ENCODE results near the gene GCSAM.

DNA sequence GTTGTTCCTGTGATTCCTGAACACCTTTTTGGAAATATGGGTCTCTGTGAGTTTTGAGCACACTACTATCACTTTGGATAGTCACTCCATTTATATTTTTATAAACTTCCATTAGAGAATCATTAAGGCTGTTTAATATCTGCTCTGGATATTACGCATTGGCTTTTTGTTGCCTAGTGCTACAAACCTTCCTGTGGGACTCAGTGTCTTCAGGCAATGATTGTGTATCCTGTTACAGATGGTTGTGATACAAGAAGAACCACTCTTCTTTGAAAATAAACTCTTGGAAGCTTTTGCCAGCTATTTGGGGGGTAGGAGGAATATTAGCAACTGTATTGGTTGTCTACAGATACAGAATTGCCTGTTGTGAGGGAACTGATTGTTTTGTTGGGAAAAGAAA lies 15.6 kb downstream of the GCSAM start:
- TF ChIP-seq POLR2A (IDR thresholded peaks at IDR 0.05; ENCODE audit: low read depth, low read length): no peak
- TF ChIP-seq TAF1 (IDR thresholded peaks at IDR 0.05; ENCODE audit: borderline replicate concordance, low read depth, low read length): no peak
- no peak for TF ChIP-seq POLR2AphosphoS5 (IDR thresholded peaks at IDR 0.05; ENCODE audit: low read depth, low read length)

Data from GM12892 (cell line).